Transverse colon (tissue), 4 donors: ENCODE measurements around the gene GJB3. TPM values are rescaled to one million over a fixed set of nuclear protein-coding genes. Genes with fewer than 3 reads are reported as not detected.

Experiments used
- DNase-seq: peaks from one replicate; pipeline ENCODE4 v3.0.0-alpha.2; 2019
- H3K27ac ChIP-seq, 4 donors: fragments of 200-600 bp; sonication (generic); 2 replicates each; pipeline ENCODE4 v1.5.1; 2016 to 2018; ENCODE audit warnings: inconsistent platforms in 4 of 4
- H3K27me3 ChIP-seq: fragments of 200-600 bp; sonication (generic); 2 replicates; pipeline ENCODE4 v1.5.1; 2017; ENCODE audit warnings: inconsistent platforms
- H3K36me3 ChIP-seq, 4 donors: fragments of 200-600 bp; sonication (generic); 2 replicates each; pipeline ENCODE4 v1.5.1; 2017 to 2019; ENCODE audit warnings: inconsistent platforms in 4 of 4
- H3K4me1 ChIP-seq, 4 donors: fragments of 200-600 bp; sonication (generic); 2 replicates each; pipeline ENCODE4 v1.5.1; 2017 to 2020; ENCODE audit warnings: inconsistent platforms in 4 of 4
- H3K4me3 ChIP-seq, 4 donors: fragments of 200-600 bp; sonication (generic); 1 replicate in 1 of 4; 2 replicates in 3 of 4; pipeline versions ENCODE4 v1.5.1 to v1.6.1; 2017 to 2019; ENCODE audit warnings: inconsistent platforms in 4 of 4
- H3K9me3 ChIP-seq, 2 donors: fragments of 200-600 bp; sonication (generic); 2 replicates each; pipeline ENCODE4 v1.5.1; 2017 to 2019; ENCODE audit warnings: inconsistent platforms in 2 of 2
- EP300 ChIP-seq: sonication (generic); formaldehyde crosslinking; IDR thresholded peaks from one replicate; pipeline ENCODE4 v1.6.1; 2017; ENCODE audit warnings: antibody characterized with exemption, low read depth
- POLR2A ChIP-seq: fragments of 450-650 bp; IDR thresholded peaks from one replicate; pipeline ENCODE4 v1.6.1; 2016; ENCODE audit warnings: antibody characterized with exemption, mild to moderate bottlenecking, moderate library complexity
- POLR2AphosphoS5 ChIP-seq, 3 donors: sonication (generic); formaldehyde crosslinking; IDR thresholded peaks; one replicate each; pipeline ENCODE4 v1.6.1; 2016; ENCODE audit warnings: antibody characterized with exemption in 3 of 3
- WGBS, 2 donors: methylation state at CpG; one replicate each; pipeline ENCODE4 v1.1.5; 2018; ENCODE audit warnings: low coverage in 1 of 2; 5-methylcytosine and 5-hydroxymethylcytosine counted together
- in situ Hi-C, 4 donors: fragments of 200-750 bp; cut with MboI; loops; one replicate each; pipeline versions ENCODE4 v1.15.0 to v1.15.1; 2017; ENCODE audit warnings: low sequenced_read_pairs in 3 of 4, low pct_ligation_motif_present in 1 of 4, low pct_unique_long_range_greater_than_20kb in 1 of 4
- intact Hi-C: fragments of 100-400 bp; cut with DNase I; formaldehyde crosslinking; loops from one replicate; pipeline ENCODE4 v1.15.1; 2023; ENCODE audit warnings: low total_unique reads
- total RNA-seq, 4 donors: library from RNA; depleted of rRNA; stranded (reverse); fragments of >200 nt; gene quantifications; one replicate each; pipeline ENCODE4 v1.1.0, GENCODE V29; 2016
- TF ChIP-seq, protein P1 (sequence below), 5 experiments: fragments of 200-600 bp in 3 of 5; fragments of 450-650 bp in 2 of 5; sonication (generic) in 3 of 5; IDR thresholded peaks; 1 replicate in 2 of 5; 2 replicates in 3 of 5; pipeline ENCODE4 v1.5.1; 2016 to 2017; ENCODE audit warnings: antibody characterized with exemption in 5 of 5, inconsistent platforms in 3 of 5, mild to moderate bottlenecking in 2 of 5, moderate library complexity in 1 of 5

The GJB3 gene
- total RNA-seq, 4 donors from 2014 or later: 2.9 to 6.7 TPM; not detected in 2

GRCh38 chr1:34779005-34779404 lies 2.0 kb upstream of the GJB3 start:
- no peak overlapping the region for H3K27ac ChIP-seq
- no peak overlapping the region for H3K4me3 ChIP-seq
- no peak for TF ChIP-seq POLR2A
- TF ChIP-seq POLR2AphosphoS5 (IDR thresholded peaks at IDR 0.05): no peak
- TF ChIP-seq, protein P1, sequence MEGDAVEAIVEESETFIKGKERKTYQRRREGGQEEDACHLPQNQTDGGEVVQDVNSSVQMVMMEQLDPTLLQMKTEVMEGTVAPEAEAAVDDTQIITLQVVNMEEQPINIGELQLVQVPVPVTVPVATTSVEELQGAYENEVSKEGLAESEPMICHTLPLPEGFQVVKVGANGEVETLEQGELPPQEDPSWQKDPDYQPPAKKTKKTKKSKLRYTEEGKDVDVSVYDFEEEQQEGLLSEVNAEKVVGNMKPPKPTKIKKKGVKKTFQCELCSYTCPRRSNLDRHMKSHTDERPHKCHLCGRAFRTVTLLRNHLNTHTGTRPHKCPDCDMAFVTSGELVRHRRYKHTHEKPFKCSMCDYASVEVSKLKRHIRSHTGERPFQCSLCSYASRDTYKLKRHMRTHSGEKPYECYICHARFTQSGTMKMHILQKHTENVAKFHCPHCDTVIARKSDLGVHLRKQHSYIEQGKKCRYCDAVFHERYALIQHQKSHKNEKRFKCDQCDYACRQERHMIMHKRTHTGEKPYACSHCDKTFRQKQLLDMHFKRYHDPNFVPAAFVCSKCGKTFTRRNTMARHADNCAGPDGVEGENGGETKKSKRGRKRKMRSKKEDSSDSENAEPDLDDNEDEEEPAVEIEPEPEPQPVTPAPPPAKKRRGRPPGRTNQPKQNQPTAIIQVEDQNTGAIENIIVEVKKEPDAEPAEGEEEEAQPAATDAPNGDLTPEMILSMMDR (IDR thresholded peaks at IDR 0.05): no peak
- TF ChIP-seq EP300: no peak
- intact Hi-C loops (loop anchor here (2.0 kb wide), 1 partner anchor 62 kb away; no protein-coding TSS in a partner anchor), in situ Hi-C loops (no loop called here)
- no peaks in the 10 kb centered on the region for H3K36me3 ChIP-seq
- 70 to 82% methylated on average over 5 of the region's 5 CpGs for WGBS, 2 donors
- no peaks in the 10 kb centered on the region for H3K9me3 ChIP-seq
- H3K4me1 ChIP-seq: peaks cover 0 to 33% (median 22%) of the 10 kb centered on the region in 4 donors
- peaks cover 37% of the 10 kb centered on the region for H3K27me3 ChIP-seq
- no peak for DNase-seq

- intact Hi-C loops (loop anchor here (2.0 kb wide), 1 partner anchor 63 kb away; no protein-coding TSS in a partner anchor), in situ Hi-C loops (no loop called here)
- Histone ChIP-seq H3K36me3 (no peaks in the 10 kb centered on the region), H3K4me3 (no peak overlapping the region), H3K4me1 (peaks cover 0 to 37% (median 22%) of the 10 kb centered on the region in 4 donors), H3K27me3 (peaks cover 37% of the 10 kb centered on the region), H3K9me3 (no peaks in the 10 kb centered on the region), H3K27ac (no peak overlapping the region)
- DNase-seq: no peak
- TF ChIP-seq POLR2A (no peak), EP300 (no peak), POLR2AphosphoS5 (IDR thresholded peaks at IDR 0.05) (no peak)
- TF ChIP-seq, protein P1 (IDR thresholded peaks at IDR 0.05): no peak
- 77 to 79% methylated on average over 5 of the region's 5 CpGs for WGBS, 2 donors
Measured at GRCh38 chr1:34779526-34779925, 1.5 kb upstream of the GJB3 start.

GRCh38 chr1:34779962-34780361 lies 1.1 kb upstream of the GJB3 start:
- in situ Hi-C loops: no loop called here
- DNase-seq: no peak
- peaks cover 0 to 37% (median 22%) of the 10 kb centered on the region in 4 donors for H3K4me1 ChIP-seq
- no peak overlapping the region for H3K4me3 ChIP-seq
- WGBS, 2 donors: 79% methylated on average over 5 of the region's 5 CpGs; no CpG with 5 or more reads in 1 of the 2 donors
- H3K9me3 ChIP-seq: no peaks in the 10 kb centered on the region
- intact Hi-C loops: loop anchor here (2.0 kb wide), 1 partner anchor 63 kb away; no protein-coding TSS in a partner anchor
- no peaks in the 10 kb centered on the region for H3K36me3 ChIP-seq
- H3K27ac ChIP-seq: no peak overlapping the region
- no peak for TF ChIP-seq EP300
- no peak for TF ChIP-seq POLR2A
- no peak for TF ChIP-seq POLR2AphosphoS5 (IDR thresholded peaks at IDR 0.05)
- TF ChIP-seq, protein P1 (IDR thresholded peaks at IDR 0.05): no peak
- peaks cover 37% of the 10 kb centered on the region for H3K27me3 ChIP-seq

DNA sequence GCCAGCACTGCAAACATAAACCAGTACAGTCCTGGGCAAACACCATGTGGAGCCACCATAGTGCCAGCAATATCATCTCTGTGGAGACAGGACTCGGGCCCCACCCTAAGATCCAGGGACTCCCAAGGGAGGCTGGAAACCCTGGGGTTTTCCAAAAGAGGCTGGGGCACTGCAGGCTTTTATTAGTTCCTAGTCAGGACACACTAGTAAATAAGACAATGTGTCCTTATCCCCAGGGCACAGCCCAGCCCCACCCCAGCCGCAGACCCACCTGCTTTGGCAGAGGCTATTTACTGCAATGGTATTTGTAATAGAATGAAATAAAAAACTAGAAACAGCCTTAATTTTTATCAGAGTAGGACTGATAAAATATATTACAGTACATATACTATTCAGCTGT lies 486 bp upstream of the GJB3 start:
- H3K4me1 ChIP-seq: peaks cover 0 to 37% (median 22%) of the 10 kb centered on the region in 4 donors
- TF ChIP-seq EP300: no peak
- no peaks in the 10 kb centered on the region for H3K36me3 ChIP-seq
- peak overlapping the region in 1 of 4 donors; percentile 71 for H3K27ac ChIP-seq
- intact Hi-C loops: no loop called here
- H3K27me3 ChIP-seq: peaks cover 37% of the 10 kb centered on the region
- H3K9me3 ChIP-seq: no peaks in the 10 kb centered on the region
- in situ Hi-C loops: no loop called here
- no peak for DNase-seq
- no peak overlapping the region for H3K4me3 ChIP-seq
- WGBS, 2 donors: 38 to 54% methylated on average over 1 to 2 of the region's 2 CpGs
